Neural crest cell (in vitro differentiated cells): ENCODE measurements around the gene ARHGDIA. TPM values are rescaled to one million over a fixed set of nuclear protein-coding genes. Genes with fewer than 3 reads are reported as not detected.

Source experiments
- DNase-seq: peaks from one replicate; pipeline ENCODE4 v3.0.0; 2021; ENCODE audit warnings: low read depth, mixed read lengths, low spot score
- H3K27ac Mint-ChIP-seq: one replicate; pipeline ENCODE4 v1.8.0; 2021; ENCODE audit warnings: mild to moderate bottlenecking, mixed read lengths; ENCODE audit not compliant: unreplicated experiment
- H3K27me3 Mint-ChIP-seq: 2 replicates; pipeline ENCODE4 v1.8.0; 2021; ENCODE audit warnings: low read depth, mild to moderate bottlenecking, mixed read lengths
- H3K36me3 Mint-ChIP-seq: 2 replicates; pipeline ENCODE4 v1.8.0; 2021; ENCODE audit warnings: low read depth, mild to moderate bottlenecking, mixed read lengths
- H3K4me1 Mint-ChIP-seq: 2 replicates; pipeline ENCODE4 v1.8.0; 2021; ENCODE audit warnings: mixed read lengths
- H3K4me3 Mint-ChIP-seq: one replicate; pipeline ENCODE4 v1.8.0; 2021; ENCODE audit warnings: mild to moderate bottlenecking, mixed read lengths
- H3K9me3 Mint-ChIP-seq: 2 replicates; pipeline ENCODE4 v1.8.0; 2021; ENCODE audit warnings: mixed read lengths
- total RNA-seq: library from RNA; stranded (reverse); gene quantifications from 2 replicates; pipeline ENCODE4 v1.2.1, GENCODE V29; 2021
- TF ChIP-seq, protein P1 (sequence below): fragments of 200-600 bp; sonication (generic); conservative IDR thresholded peaks from 2 replicates; pipeline ENCODE4 v1.5.0; 2021; ENCODE audit warnings: antibody characterized with exemption, mild to moderate bottlenecking

The ARHGDIA gene
- total RNA-seq, 1 donor from 2014 or later, result 405 TPM

- TF ChIP-seq, protein P1, sequence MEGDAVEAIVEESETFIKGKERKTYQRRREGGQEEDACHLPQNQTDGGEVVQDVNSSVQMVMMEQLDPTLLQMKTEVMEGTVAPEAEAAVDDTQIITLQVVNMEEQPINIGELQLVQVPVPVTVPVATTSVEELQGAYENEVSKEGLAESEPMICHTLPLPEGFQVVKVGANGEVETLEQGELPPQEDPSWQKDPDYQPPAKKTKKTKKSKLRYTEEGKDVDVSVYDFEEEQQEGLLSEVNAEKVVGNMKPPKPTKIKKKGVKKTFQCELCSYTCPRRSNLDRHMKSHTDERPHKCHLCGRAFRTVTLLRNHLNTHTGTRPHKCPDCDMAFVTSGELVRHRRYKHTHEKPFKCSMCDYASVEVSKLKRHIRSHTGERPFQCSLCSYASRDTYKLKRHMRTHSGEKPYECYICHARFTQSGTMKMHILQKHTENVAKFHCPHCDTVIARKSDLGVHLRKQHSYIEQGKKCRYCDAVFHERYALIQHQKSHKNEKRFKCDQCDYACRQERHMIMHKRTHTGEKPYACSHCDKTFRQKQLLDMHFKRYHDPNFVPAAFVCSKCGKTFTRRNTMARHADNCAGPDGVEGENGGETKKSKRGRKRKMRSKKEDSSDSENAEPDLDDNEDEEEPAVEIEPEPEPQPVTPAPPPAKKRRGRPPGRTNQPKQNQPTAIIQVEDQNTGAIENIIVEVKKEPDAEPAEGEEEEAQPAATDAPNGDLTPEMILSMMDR, result no peak
- Mint-ChIP-seq H3K27ac (peak overlapping the region; percentile 57), H3K9me3 (no peaks in the 10 kb centered on the region), H3K4me1 (peaks cover 36% of the 10 kb centered on the region), H3K36me3 (peaks cover 3% of the 10 kb centered on the region), H3K27me3 (no peaks in the 10 kb centered on the region), H3K4me3 (peak overlapping the region; percentile 92)
- peak; percentile 13 for DNase-seq
Observed at GRCh38 chr17:81832608-81833159, 38.5 kb downstream of the ARHGDIA start.

DNA sequence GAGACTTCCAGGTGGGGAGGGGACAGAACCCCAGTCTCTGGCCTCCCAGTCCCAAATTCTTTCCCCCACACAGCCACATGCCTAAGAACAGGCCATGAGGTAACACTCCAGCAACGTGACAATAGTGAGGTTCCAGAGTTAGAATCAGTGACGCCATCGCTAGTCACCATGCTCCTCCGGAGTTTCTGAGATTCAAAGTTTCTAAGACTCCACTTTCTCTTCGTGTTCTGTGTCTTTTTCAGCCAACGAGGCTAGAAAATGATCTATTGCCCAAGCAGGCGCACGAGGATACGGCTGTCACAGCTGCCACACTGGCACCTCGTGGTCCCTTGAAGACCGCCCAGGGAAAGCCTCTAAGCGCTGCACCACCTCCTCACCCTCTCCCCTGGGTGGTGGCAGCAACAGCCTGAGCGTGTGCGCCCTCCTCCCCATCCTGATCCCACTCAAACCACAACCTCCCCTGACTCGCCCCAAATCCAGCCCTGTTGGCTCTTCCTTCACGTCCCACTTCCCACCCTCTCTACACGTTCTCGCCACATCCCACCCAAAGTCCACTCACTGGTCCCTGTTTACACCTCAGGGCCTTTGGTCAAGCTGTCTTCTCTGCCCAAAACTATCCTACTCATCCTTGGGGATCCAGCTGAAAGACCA lies 39.1 kb downstream of the ARHGDIA start:
- Mint-ChIP-seq H3K4me1 (peaks cover 36% of the 10 kb centered on the region), H3K27me3 (no peaks in the 10 kb centered on the region), H3K4me3 (peak overlapping the region; percentile 92), H3K9me3 (no peaks in the 10 kb centered on the region), H3K27ac (peak overlapping the region; percentile 43), H3K36me3 (peaks cover 3% of the 10 kb centered on the region)
- TF ChIP-seq, protein P1, result no peak
- DNase-seq, result no peak

- peak overlapping the region; percentile 92 for H3K4me3 Mint-ChIP-seq
Observed at GRCh38 chr17:81831563-81831956, 39.6 kb downstream of the ARHGDIA start.

DNA sequence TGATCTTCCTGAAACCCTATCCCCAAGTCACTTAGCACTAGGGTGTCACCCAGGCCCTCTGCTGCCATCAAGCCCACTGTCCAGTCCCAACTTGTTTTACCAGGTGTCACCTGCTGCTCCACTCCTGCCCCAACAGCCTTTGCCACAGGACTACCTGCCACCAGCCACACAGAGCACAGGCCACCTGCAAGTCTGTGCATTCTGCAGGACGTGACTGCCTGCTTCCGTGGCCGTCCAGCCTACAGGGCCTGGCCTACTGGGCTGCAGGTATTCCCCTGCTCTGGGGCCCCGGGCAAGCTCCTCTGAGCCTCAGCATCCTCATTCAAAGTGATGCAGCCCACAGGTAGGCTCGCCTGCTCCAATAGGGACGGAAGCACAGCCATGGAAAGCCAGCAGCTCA lies 41.3 kb downstream of the ARHGDIA start:
- DNase-seq, result no peak
- peak overlapping the region; percentile 64 for H3K4me3 Mint-ChIP-seq
- TF ChIP-seq, protein P1, result no peak
- H3K27me3 Mint-ChIP-seq, result no peaks in the 10 kb centered on the region
- H3K27ac Mint-ChIP-seq, result no peak overlapping the region
- peaks cover 3% of the 10 kb centered on the region for H3K36me3 Mint-ChIP-seq
- peaks cover 40% of the 10 kb centered on the region for H3K4me1 Mint-ChIP-seq
- H3K9me3 Mint-ChIP-seq, result no peaks in the 10 kb centered on the region

More at GRCh38 chr17:81831563-81831956, 39.6 kb downstream of the ARHGDIA start:
- TF ChIP-seq, protein P1, result no peak
- Mint-ChIP-seq H3K27me3 (no peaks in the 10 kb centered on the region), H3K36me3 (peaks cover 3% of the 10 kb centered on the region), H3K27ac (no peak overlapping the region), H3K9me3 (no peaks in the 10 kb centered on the region), H3K4me1 (peaks cover 36% of the 10 kb centered on the region)
- no peak for DNase-seq

DNA sequence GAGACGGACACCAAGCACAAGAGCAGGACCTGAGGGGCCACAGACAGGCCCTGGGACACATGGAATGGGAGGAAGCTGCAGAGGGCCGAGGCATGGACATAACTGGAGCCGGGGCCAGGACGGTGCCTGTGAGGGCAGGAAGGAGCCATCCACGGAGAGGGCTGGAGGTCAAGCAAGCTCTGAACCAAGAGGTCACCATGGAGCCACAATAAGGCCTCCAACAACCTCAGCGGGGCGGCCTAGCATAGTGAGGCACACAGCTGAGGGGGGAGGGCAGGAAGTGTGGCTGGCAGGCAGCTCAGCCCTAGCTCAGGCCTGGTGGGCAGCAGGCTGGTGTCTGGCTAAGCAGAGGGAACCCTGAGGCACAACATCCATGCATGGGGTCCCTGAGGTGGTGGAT lies 42.5 kb downstream of the ARHGDIA start:
- H3K27me3 Mint-ChIP-seq, result no peaks in the 10 kb centered on the region
- peak overlapping the region; percentile 87 for H3K4me3 Mint-ChIP-seq
- H3K27ac Mint-ChIP-seq, result peak overlapping the region; percentile 43
- peaks cover 3% of the 10 kb centered on the region for H3K36me3 Mint-ChIP-seq
- DNase-seq, result peak; percentile 25
- peaks cover 37% of the 10 kb centered on the region for H3K4me1 Mint-ChIP-seq
- H3K9me3 Mint-ChIP-seq, result no peaks in the 10 kb centered on the region
- TF ChIP-seq, protein P1, result no peak
